Measurements from ENCODE around the gene CCDC43.
"Not testable (repeated sequence)": the region's sequence is repeated elsewhere in the genome, so short reads cannot be mapped to it uniquely, and the experiment has no call there.

Gene CCDC43

GRCh38 chr17:44689477-44690217 lies at the start of gene CCDC43:
CCDC43 (minus strand) TSS chr17:44689776; CDS start chr17:44689753, 23 bp downstream.
- peak; percentile 95 for DNase-seq (ENCODE audit: low spot score)
- peak; percentile 89 for FAIRE-seq

GRCh38 chr17:44738214-44738906 lies 48.8 kb upstream of the CCDC43 start:
- no peak for DNase-seq (ENCODE audit: low spot score)
- no peak for FAIRE-seq

- DNase-seq (ENCODE audit: low spot score) (no peak), FAIRE-seq (no peak)
These were observed 47.1 kb upstream of the CCDC43 start for GRCh38 chr17:44736551-44737240.

GRCh38 chr17:44734272-44734671 lies 44.7 kb upstream of the CCDC43 start:
- no peak for DNase-seq (ENCODE audit: low spot score)
- peak; percentile 17 for FAIRE-seq

GRCh38 chr17:44733753-44734152 lies 44.2 kb upstream of the CCDC43 start:
- FAIRE-seq (peak; percentile 81), DNase-seq (ENCODE audit: low spot score) (no peak)

GRCh38 chr17:44726121-44726520 lies 36.5 kb upstream of the CCDC43 start:
- not testable (repeated sequence) for FAIRE-seq; DNase-seq (ENCODE audit: low spot score)

- no peak for FAIRE-seq
These were observed 32.7 kb upstream of the CCDC43 start for GRCh38 chr17:44722254-44722653.

GRCh38 chr17:44719444-44719843 lies 29.9 kb upstream of the CCDC43 start:
- FAIRE-seq (no peak), DNase-seq (ENCODE audit: low spot score) (no peak)

More at GRCh38 chr17:44722254-44722653, 32.7 kb upstream of the CCDC43 start:
- DNase-seq (ENCODE audit: low spot score) = no peak

GRCh38 chr17:44708401-44709263 lies 19.1 kb upstream of the CCDC43 start, which contains the start of gene DBF4B:
DBF4B (plus strand) TSS chr17:44708665; CDS start chr17:44708821, 156 bp downstream.
- DNase-seq (ENCODE audit: low spot score) (peak; percentile 91), FAIRE-seq (no peak)

- DNase-seq (ENCODE audit: low spot score) (no peak), FAIRE-seq (no peak)
These were observed 18.3 kb upstream of the CCDC43 start for GRCh38 chr17:44707755-44708400.

GRCh38 chr17:44700288-44700687 lies 10.7 kb upstream of the CCDC43 start:
- not testable (repeated sequence) for FAIRE-seq; DNase-seq (ENCODE audit: low spot score)

GRCh38 chr17:44693609-44694008 lies 4.0 kb upstream of the CCDC43 start:
- no peak for FAIRE-seq
- DNase-seq (ENCODE audit: low spot score) = no peak

GRCh38 chr17:44690746-44691306 lies 1.2 kb upstream of the CCDC43 start:
- not testable (repeated sequence) for FAIRE-seq
- DNase-seq (ENCODE audit: low spot score) = peak; percentile 30

GRCh38 chr17:44688675-44689476 lies 700 bp downstream of the CCDC43 start:
- FAIRE-seq (no peak), DNase-seq (ENCODE audit: low spot score) (no peak)

- DNase-seq (ENCODE audit: low spot score) = no peak
- FAIRE-seq = no peak
These were observed 1.4 kb downstream of the CCDC43 start for GRCh38 chr17:44688200-44688599.

GRCh38 chr17:44687756-44688155 lies 1.8 kb downstream of the CCDC43 start:
- FAIRE-seq = no peak

GRCh38 chr17:44683303-44683702 lies 6.3 kb downstream of the CCDC43 start:
- FAIRE-seq; DNase-seq (ENCODE audit: low spot score): not testable (repeated sequence)

More at GRCh38 chr17:44687756-44688155, 1.8 kb downstream of the CCDC43 start:
- DNase-seq (ENCODE audit: low spot score) = no peak

- FAIRE-seq (no peak), DNase-seq (ENCODE audit: low spot score) (no peak)
These were observed 12.4 kb downstream of the CCDC43 start for GRCh38 chr17:44677136-44677535.

- FAIRE-seq = no peak
- no peak for DNase-seq (ENCODE audit: low spot score)
These were observed 15.7 kb downstream of the CCDC43 start for GRCh38 chr17:44673893-44674292.

Measured in urothelium cell line (cell line).